ENCODE measurements around the gene TYW1.
"Not testable (repeated sequence)": the region's sequence is repeated elsewhere in the genome, so short reads cannot be mapped to it uniquely, and the experiment has no call there.

- TF ChIP-seq FOXP4, TEAD4 (CRISPR knock-in tag; IDR thresholded peaks at IDR 0.05): not testable (repeated sequence)
- peak; percentile 23; the same call in 1 of the 2 replicates for TF ChIP-seq CTCF (IDR thresholded peaks at IDR 0.05)
Observed at GRCh38 chr7:67000601-67001258, 4.1 kb downstream of the TYW1 start.
